ENCODE data around the gene PTPRN2. TPM values are rescaled to one million over a fixed set of nuclear protein-coding genes. Genes with fewer than 3 reads are reported as not detected.

Gene PTPRN2
- polyA plus RNA-seq, 1 experiment = 0.02 TPM

DNA sequence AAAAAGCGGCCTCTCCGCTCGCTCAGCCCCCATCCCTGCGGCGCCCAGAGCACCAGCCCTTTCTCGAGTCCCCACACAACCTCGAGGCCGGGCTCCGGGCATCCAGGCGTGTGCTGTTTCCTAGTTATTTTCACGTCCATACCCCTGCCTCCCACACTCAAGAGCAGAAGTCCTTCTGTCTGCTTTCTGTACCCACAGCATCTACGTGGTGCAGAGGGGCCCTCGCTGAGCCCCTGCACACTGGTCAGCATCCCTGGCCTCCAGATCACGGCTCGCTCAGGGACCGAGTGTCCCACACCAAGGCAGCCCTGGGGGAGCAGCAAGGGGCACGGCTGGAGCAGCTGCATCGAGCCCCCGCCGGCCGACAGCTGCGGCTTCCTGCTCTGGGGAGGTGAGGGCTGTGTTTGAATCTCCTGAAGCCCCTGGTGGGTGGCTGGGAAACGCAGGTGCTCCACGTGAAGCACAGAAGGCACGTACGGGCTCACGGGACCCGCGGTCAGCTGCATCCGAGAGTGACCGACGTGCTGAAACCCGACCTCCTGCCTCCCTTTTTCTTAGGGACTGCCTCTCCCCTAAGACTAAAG is 917.8 kb downstream of the PTPRN2 start:
- DNase-seq (ENCODE audit: low read depth, low spot score) = no peak
- POLR2A ChIA-PET = no interaction called here
- CTCF ChIA-PET = no interaction called here

DNA sequence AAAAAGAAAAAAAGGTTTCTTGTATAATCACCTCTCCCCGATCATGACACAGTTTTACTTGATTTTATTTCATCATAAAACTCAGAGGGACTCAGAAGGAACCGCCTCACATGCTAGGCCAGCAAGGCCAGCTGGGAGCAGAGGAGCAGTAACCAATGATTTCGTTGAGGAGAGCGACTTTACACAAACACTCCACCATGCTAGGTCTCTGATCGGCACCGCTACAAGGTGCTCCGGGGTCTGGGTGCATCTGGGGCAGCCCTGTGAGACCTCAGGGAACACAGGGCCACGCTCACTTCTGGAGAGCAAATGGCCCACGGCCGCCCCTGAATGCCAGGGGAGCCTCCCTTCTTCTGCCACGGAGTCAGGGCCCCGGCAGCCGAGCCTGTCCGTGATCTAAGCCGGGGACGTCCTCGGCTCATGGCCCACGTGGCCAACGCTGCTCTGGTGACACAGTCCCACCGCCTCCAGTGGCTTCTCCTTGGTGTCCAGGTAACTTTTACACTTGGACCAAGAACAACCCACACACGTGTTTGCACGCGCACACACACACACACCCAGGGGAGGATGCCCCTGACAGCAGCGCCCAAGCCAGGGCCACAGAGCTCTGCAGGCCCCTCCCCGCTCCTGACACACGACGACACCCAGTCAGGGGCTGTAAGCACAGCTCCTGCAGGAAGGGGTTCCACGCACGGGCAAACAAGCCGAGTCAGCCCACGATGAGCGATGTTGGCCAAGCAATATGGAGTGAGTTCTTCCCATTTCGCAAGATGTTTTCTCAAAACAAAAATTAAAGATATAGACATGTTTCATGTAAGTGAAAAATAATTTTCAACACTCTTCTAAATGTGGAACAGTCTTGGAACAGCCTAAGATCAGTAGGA is 918.5 kb downstream of the PTPRN2 start:
- ChIA-PET CTCF (no interaction called here), POLR2A (no interaction called here)
- no peak for DNase-seq (ENCODE audit: low read depth, low spot score)
- peaks cover 86% of the 10 kb centered on the region for H3K9me3 ChIP-seq (ENCODE audit: control insufficient read depth, insufficient read depth, low read length)
- no peak overlapping the region for H3K4me3 ChIP-seq (ENCODE audit: low read depth, low read length)
- H3K27ac ChIP-seq (ENCODE audit: low read depth, low read length) = no peak overlapping the region
- TF ChIP-seq, protein P1, sequence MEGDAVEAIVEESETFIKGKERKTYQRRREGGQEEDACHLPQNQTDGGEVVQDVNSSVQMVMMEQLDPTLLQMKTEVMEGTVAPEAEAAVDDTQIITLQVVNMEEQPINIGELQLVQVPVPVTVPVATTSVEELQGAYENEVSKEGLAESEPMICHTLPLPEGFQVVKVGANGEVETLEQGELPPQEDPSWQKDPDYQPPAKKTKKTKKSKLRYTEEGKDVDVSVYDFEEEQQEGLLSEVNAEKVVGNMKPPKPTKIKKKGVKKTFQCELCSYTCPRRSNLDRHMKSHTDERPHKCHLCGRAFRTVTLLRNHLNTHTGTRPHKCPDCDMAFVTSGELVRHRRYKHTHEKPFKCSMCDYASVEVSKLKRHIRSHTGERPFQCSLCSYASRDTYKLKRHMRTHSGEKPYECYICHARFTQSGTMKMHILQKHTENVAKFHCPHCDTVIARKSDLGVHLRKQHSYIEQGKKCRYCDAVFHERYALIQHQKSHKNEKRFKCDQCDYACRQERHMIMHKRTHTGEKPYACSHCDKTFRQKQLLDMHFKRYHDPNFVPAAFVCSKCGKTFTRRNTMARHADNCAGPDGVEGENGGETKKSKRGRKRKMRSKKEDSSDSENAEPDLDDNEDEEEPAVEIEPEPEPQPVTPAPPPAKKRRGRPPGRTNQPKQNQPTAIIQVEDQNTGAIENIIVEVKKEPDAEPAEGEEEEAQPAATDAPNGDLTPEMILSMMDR (IDR thresholded peaks at IDR 0.05; ENCODE audit: low read depth, low read length) = no peak
- H3K27me3 ChIP-seq (ENCODE audit: control insufficient read depth, insufficient read depth, low read length) = no peaks in the 10 kb centered on the region

More for the DNA sequence above, 917.8 kb downstream of the PTPRN2 start:
- Histone ChIP-seq H3K27me3 (ENCODE audit: control insufficient read depth, insufficient read depth, low read length) (no peaks in the 10 kb centered on the region), H3K27ac (ENCODE audit: low read depth, low read length) (no peak overlapping the region), H3K4me3 (ENCODE audit: low read depth, low read length) (no peak overlapping the region), H3K9me3 (ENCODE audit: control insufficient read depth, insufficient read depth, low read length) (peaks cover 86% of the 10 kb centered on the region)
- TF ChIP-seq, protein P1 (IDR thresholded peaks at IDR 0.05; ENCODE audit: low read depth, low read length) = no peak

DNA sequence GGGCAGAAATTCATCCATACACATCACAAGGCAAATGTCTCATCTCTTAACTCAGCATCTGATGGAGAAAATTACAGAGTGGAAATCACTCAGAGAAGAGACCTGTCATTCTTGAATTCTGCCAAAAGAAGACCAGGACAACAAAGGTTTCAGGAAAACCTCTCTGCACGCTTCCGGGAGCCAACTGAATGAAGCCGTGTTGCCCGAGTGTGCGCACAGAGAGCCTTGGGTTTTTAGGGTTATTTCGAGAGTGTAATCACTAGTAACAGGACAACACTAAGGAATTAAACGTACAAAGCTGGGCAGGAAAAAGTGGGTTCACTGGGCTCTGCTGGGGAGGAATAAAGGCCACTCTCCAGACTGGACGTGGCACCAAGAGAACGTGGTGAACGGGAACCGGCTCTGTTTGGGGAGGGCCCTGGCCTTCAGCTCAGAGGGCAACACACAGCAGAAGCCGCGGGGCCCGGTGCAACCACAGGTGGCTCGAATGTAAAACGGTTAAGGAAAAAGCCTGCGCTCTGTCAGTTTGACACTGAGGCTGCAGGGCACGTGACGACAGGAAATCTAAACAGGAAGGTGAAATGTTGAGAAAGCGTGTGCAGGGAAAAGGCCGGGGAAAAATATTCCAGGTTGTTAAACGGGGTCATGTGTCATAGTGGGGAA is 919.3 kb downstream of the PTPRN2 start:
- Histone ChIP-seq H3K27me3 (ENCODE audit: control insufficient read depth, insufficient read depth, low read length) (no peaks in the 10 kb centered on the region), H3K4me3 (ENCODE audit: low read depth, low read length) (no peak overlapping the region), H3K9me3 (ENCODE audit: control insufficient read depth, insufficient read depth, low read length) (peaks cover 85% of the 10 kb centered on the region), H3K27ac (ENCODE audit: low read depth, low read length) (no peak overlapping the region)
- TF ChIP-seq, protein P1 (IDR thresholded peaks at IDR 0.05; ENCODE audit: low read depth, low read length) = no peak
- DNase-seq (ENCODE audit: low read depth, low spot score) = no peak
- CTCF ChIA-PET = no interaction called here
- POLR2A ChIA-PET = no interaction called here

DNA sequence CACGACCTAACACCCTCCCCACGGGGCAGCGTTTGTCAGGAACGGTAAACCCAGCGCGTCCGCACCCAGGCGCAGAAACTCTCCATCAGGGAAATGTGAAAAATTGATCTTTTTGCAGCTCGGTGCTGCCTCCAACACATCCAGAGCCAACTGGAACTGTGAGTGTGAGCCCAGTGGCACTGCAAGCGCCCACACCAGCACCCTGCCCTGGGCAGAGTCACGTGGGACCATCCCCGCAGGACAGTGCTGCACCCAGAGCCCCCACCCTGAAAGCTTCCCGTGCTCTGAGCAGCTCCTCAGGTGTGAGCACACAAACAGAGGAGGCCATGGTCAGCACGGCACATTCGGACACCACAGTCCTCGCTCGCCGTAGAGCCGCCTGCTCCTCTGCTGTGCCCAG is 919.9 kb downstream of the PTPRN2 start:
- H3K27ac ChIP-seq (ENCODE audit: low read depth, low read length) = no peak overlapping the region
- CTCF ChIA-PET = no interaction called here
- H3K27me3 ChIP-seq (ENCODE audit: control insufficient read depth, insufficient read depth, low read length) = no peaks in the 10 kb centered on the region
- peaks cover 85% of the 10 kb centered on the region for H3K9me3 ChIP-seq (ENCODE audit: control insufficient read depth, insufficient read depth, low read length)
- TF ChIP-seq, protein P1 (IDR thresholded peaks at IDR 0.05; ENCODE audit: low read depth, low read length) = no peak
- no peak for DNase-seq (ENCODE audit: low read depth, low spot score)
- POLR2A ChIA-PET = no interaction called here
- H3K4me3 ChIP-seq (ENCODE audit: low read depth, low read length) = no peak overlapping the region

DNA sequence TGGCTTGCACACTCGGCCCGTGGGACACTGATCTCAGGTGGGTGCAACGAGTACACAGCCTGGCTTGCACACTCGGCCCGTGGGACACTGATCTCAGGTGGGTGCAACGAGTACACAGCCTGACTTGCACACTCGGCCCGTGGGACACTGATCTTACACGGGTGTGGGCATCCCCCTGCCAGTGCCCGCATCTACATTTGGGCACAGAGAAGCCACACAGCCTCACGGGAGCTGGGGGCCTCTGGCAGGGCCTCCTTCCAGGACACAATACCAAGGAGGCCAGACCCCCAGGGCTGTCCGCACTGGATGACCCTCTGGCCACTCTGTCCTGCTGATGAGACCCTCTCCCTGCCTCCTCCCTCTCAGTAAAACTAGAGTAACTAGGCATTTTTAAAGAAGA is 920.4 kb downstream of the PTPRN2 start:
- no peak overlapping the region for H3K4me3 ChIP-seq (ENCODE audit: low read depth, low read length)
- DNase-seq (ENCODE audit: low read depth, low spot score) = no peak
- CTCF ChIA-PET = no interaction called here
- H3K9me3 ChIP-seq (ENCODE audit: control insufficient read depth, insufficient read depth, low read length) = peaks cover 89% of the 10 kb centered on the region
- no peak overlapping the region for H3K27ac ChIP-seq (ENCODE audit: low read depth, low read length)
- TF ChIP-seq, protein P1 (IDR thresholded peaks at IDR 0.05; ENCODE audit: low read depth, low read length) = no peak
- POLR2A ChIA-PET = no interaction called here
- H3K27me3 ChIP-seq (ENCODE audit: control insufficient read depth, insufficient read depth, low read length) = no peaks in the 10 kb centered on the region
